ENCODE data around the gene WDCP.
"Not testable (repeated sequence)": the region's sequence is repeated elsewhere in the genome, so short reads cannot be mapped to it uniquely, and the experiment has no call there.

WDCP gene

GRCh38 chr2:24045511-24046508 lies 1.4 kb downstream of the WDCP start:
- Histone ChIP-seq H3K79me2 (ENCODE audit: control insufficient read depth, insufficient read depth, low read length, unreplicated experiment) (peaks cover 18% of the 10 kb centered on the region), H3K36me3 (ENCODE audit: insufficient read depth, low read length) (no peaks in the 10 kb centered on the region), H3K27ac (ENCODE audit: low read depth, low read length) (no peak overlapping the region), H3K4me1 (ENCODE audit: control insufficient read depth, insufficient read depth, low read length, unreplicated experiment) (peaks cover 3% of the 10 kb centered on the region), H3K27me3 (ENCODE audit: insufficient read depth, low read length) (no peaks in the 10 kb centered on the region), H2AFZ (ENCODE audit: low read length, unreplicated experiment) (no peak overlapping the region), H3K4me3 (ENCODE audit: low read depth, low read length) (peak overlapping the region; percentile 88)

GRCh38 chr2:24043133-24043532 lies 4.1 kb downstream of the WDCP start:
- H3K79me2 ChIP-seq (ENCODE audit: control insufficient read depth, insufficient read depth, low read length, unreplicated experiment) = peaks cover 18% of the 10 kb centered on the region
- H3K36me3 ChIP-seq (ENCODE audit: insufficient read depth, low read length); H2AFZ ChIP-seq (ENCODE audit: low read length, unreplicated experiment); H3K27ac ChIP-seq (ENCODE audit: low read depth, low read length); H3K4me3 ChIP-seq (ENCODE audit: low read depth, low read length); H3K4me1 ChIP-seq (ENCODE audit: control insufficient read depth, insufficient read depth, low read length, unreplicated experiment); H3K27me3 ChIP-seq (ENCODE audit: insufficient read depth, low read length): not testable (repeated sequence)

GRCh38 chr2:24040511-24040910 lies 6.7 kb downstream of the WDCP start:
- Histone ChIP-seq H3K4me3 (ENCODE audit: low read depth, low read length) (no peak overlapping the region), H3K4me1 (ENCODE audit: control insufficient read depth, insufficient read depth, low read length, unreplicated experiment) (no peaks in the 10 kb centered on the region), H3K36me3 (ENCODE audit: insufficient read depth, low read length) (peaks cover 24% of the 10 kb centered on the region), H3K27me3 (ENCODE audit: insufficient read depth, low read length) (no peaks in the 10 kb centered on the region), H2AFZ (ENCODE audit: low read length, unreplicated experiment) (no peak overlapping the region), H3K27ac (ENCODE audit: low read depth, low read length) (no peak overlapping the region), H3K79me2 (ENCODE audit: control insufficient read depth, insufficient read depth, low read length, unreplicated experiment) (peaks cover 15% of the 10 kb centered on the region)

- Histone ChIP-seq H3K27me3 (ENCODE audit: insufficient read depth, low read length) (no peaks in the 10 kb centered on the region), H3K36me3 (ENCODE audit: insufficient read depth, low read length) (peaks cover 24% of the 10 kb centered on the region), H3K4me3 (ENCODE audit: low read depth, low read length) (no peak overlapping the region), H2AFZ (ENCODE audit: low read length, unreplicated experiment) (no peak overlapping the region), H3K4me1 (ENCODE audit: control insufficient read depth, insufficient read depth, low read length, unreplicated experiment) (no peaks in the 10 kb centered on the region), H3K27ac (ENCODE audit: low read depth, low read length) (no peak overlapping the region), H3K79me2 (ENCODE audit: control insufficient read depth, insufficient read depth, low read length, unreplicated experiment) (peaks cover 9% of the 10 kb centered on the region)
Measured at GRCh38 chr2:24038786-24039499, 8.2 kb downstream of the WDCP start.

GRCh38 chr2:24026233-24026632 lies 21.0 kb downstream of the WDCP start:
- no peaks in the 10 kb centered on the region for H3K79me2 ChIP-seq (ENCODE audit: control insufficient read depth, insufficient read depth, low read length, unreplicated experiment)
- H3K36me3 ChIP-seq (ENCODE audit: insufficient read depth, low read length) = peaks cover 9% of the 10 kb centered on the region
- H3K4me3 ChIP-seq (ENCODE audit: low read depth, low read length) = no peak overlapping the region
- H3K4me1 ChIP-seq (ENCODE audit: control insufficient read depth, insufficient read depth, low read length, unreplicated experiment) = peaks cover 5% of the 10 kb centered on the region
- no peaks in the 10 kb centered on the region for H3K27me3 ChIP-seq (ENCODE audit: insufficient read depth, low read length)
- H3K27ac ChIP-seq (ENCODE audit: low read depth, low read length) = no peak overlapping the region
- no peak overlapping the region for H2AFZ ChIP-seq (ENCODE audit: low read length, unreplicated experiment)

- no peak overlapping the region for H2AFZ ChIP-seq (ENCODE audit: low read length, unreplicated experiment)
- H3K27ac ChIP-seq (ENCODE audit: low read depth, low read length) = no peak overlapping the region
- peaks cover 4% of the 10 kb centered on the region for H3K36me3 ChIP-seq (ENCODE audit: insufficient read depth, low read length)
Measured at GRCh38 chr2:24024996-24025663, 22.1 kb downstream of the WDCP start.

GRCh38 chr2:24024018-24024417 lies 23.2 kb downstream of the WDCP start:
- Histone ChIP-seq H2AFZ (ENCODE audit: low read length, unreplicated experiment) (no peak overlapping the region), H3K79me2 (ENCODE audit: control insufficient read depth, insufficient read depth, low read length, unreplicated experiment) (no peaks in the 10 kb centered on the region), H3K4me1 (ENCODE audit: control insufficient read depth, insufficient read depth, low read length, unreplicated experiment) (peaks cover 8% of the 10 kb centered on the region), H3K4me3 (ENCODE audit: low read depth, low read length) (no peak overlapping the region), H3K27ac (ENCODE audit: low read depth, low read length) (no peak overlapping the region), H3K27me3 (ENCODE audit: insufficient read depth, low read length) (no peaks in the 10 kb centered on the region), H3K36me3 (ENCODE audit: insufficient read depth, low read length) (no peaks in the 10 kb centered on the region)

More at GRCh38 chr2:24024996-24025663, 22.1 kb downstream of the WDCP start:
- no peaks in the 10 kb centered on the region for H3K79me2 ChIP-seq (ENCODE audit: control insufficient read depth, insufficient read depth, low read length, unreplicated experiment)
- no peak overlapping the region for H3K4me3 ChIP-seq (ENCODE audit: low read depth, low read length)
- H3K27me3 ChIP-seq (ENCODE audit: insufficient read depth, low read length) = no peaks in the 10 kb centered on the region
- H3K4me1 ChIP-seq (ENCODE audit: control insufficient read depth, insufficient read depth, low read length, unreplicated experiment) = peaks cover 8% of the 10 kb centered on the region

GRCh38 chr2:24022975-24023575 lies 24.1 kb downstream of the WDCP start:
- Histone ChIP-seq H3K27ac (ENCODE audit: low read depth, low read length) (no peak overlapping the region), H3K4me1 (ENCODE audit: control insufficient read depth, insufficient read depth, low read length, unreplicated experiment) (peaks cover 8% of the 10 kb centered on the region), H2AFZ (ENCODE audit: low read length, unreplicated experiment) (no peak overlapping the region), H3K4me3 (ENCODE audit: low read depth, low read length) (no peak overlapping the region), H3K36me3 (ENCODE audit: insufficient read depth, low read length) (no peaks in the 10 kb centered on the region), H3K79me2 (ENCODE audit: control insufficient read depth, insufficient read depth, low read length, unreplicated experiment) (no peaks in the 10 kb centered on the region), H3K27me3 (ENCODE audit: insufficient read depth, low read length) (no peaks in the 10 kb centered on the region)

GRCh38 chr2:24022324-24022974 lies 24.7 kb downstream of the WDCP start:
- no peaks in the 10 kb centered on the region for H3K36me3 ChIP-seq (ENCODE audit: insufficient read depth, low read length)
- H3K4me3 ChIP-seq (ENCODE audit: low read depth, low read length) = no peak overlapping the region
- no peak overlapping the region for H3K27ac ChIP-seq (ENCODE audit: low read depth, low read length)

More at GRCh38 chr2:24022324-24022974, 24.7 kb downstream of the WDCP start:
- Histone ChIP-seq H2AFZ (ENCODE audit: low read length, unreplicated experiment) (no peak overlapping the region), H3K27me3 (ENCODE audit: insufficient read depth, low read length) (no peaks in the 10 kb centered on the region), H3K79me2 (ENCODE audit: control insufficient read depth, insufficient read depth, low read length, unreplicated experiment) (no peaks in the 10 kb centered on the region), H3K4me1 (ENCODE audit: control insufficient read depth, insufficient read depth, low read length, unreplicated experiment) (peaks cover 8% of the 10 kb centered on the region)
